Measurements from ENCODE around the gene COG5. TPM values are rescaled to one million over a fixed set of nuclear protein-coding genes. Genes with fewer than 3 reads are reported as not detected.

COG5 gene
- total and polyA plus RNA-seq, 2 of the 4 experiments (the other 2 are of a cell fraction) = 18.5 to 27.4 TPM

GRCh38 chr7:107326061-107326460 is 237.7 kb downstream of the COG5 start:
- Histone ChIP-seq H4K5ac (ENCODE audit: low read depth, low read length) (no peak overlapping the region), H3K23ac (ENCODE audit: low read depth, low read length) (no peak overlapping the region), H3K56ac (ENCODE audit: extremely low read depth, insufficient read depth, low read length) (no peak overlapping the region), H3K4ac (ENCODE audit: low read depth, low read length) (no peak overlapping the region), H3K9me1 (ENCODE audit: insufficient read depth, low read length) (no peaks in the 10 kb centered on the region), H3K27ac (ENCODE audit: insufficient read depth, low read length) (no peak overlapping the region), H3K4me3 (ENCODE audit: insufficient read depth, low read depth, low read length) (no peak overlapping the region), H4K91ac (ENCODE audit: insufficient read depth, low read depth, low read length) (no peak overlapping the region), H2AK9ac (replicated peaks; ENCODE audit: low read depth, low read length, poor library complexity) (no peak overlapping the region), H2AFZ (replicated peaks; ENCODE audit: low read length, poor library complexity) (no peak overlapping the region), H2AK5ac (ENCODE audit: low read depth, low read length) (no peak overlapping the region), H4K20me1 (ENCODE audit: insufficient read depth, low read length) (no peaks in the 10 kb centered on the region), H2BK5ac (ENCODE audit: low read depth, low read length, poor library complexity, severe bottlenecking) (no peak overlapping the region), H3K18ac (ENCODE audit: low read depth, low read length) (no peak overlapping the region), H3K79me1 (ENCODE audit: low read depth in 1 of 2, low read length in 2 of 2) (no peaks in the 10 kb centered on the region; a peak in 1 of 4 replicates), H4K8ac (ENCODE audit: low read depth in 2 of 2, low read length in 2 of 2) (no peak overlapping the region), H3K4me1 (ENCODE audit: control insufficient read depth, insufficient read depth, low read length) (no peaks in the 10 kb centered on the region), H2BK15ac (ENCODE audit: low read depth, low read length) (no peak overlapping the region), H3K14ac (replicated peaks; ENCODE audit: low read depth, low read length) (no peak overlapping the region), H3K9ac (ENCODE audit: low read depth, low read length) (no peak overlapping the region), H3K9me3 (ENCODE audit: control insufficient read depth, insufficient read depth, low read length) (no peaks in the 10 kb centered on the region), H2BK120ac (ENCODE audit: low read depth, low read length) (no peak overlapping the region), H3K4me2 (ENCODE audit: low read depth, low read length) (no peak overlapping the region), H3K36me3 (ENCODE audit: control insufficient read depth, insufficient read depth, low read length) (no peaks in the 10 kb centered on the region), H3K27me3 (ENCODE audit: control insufficient read depth, insufficient read depth, low read length) (no peaks in the 10 kb centered on the region), H2BK20ac (ENCODE audit: low read depth, low read length) (no peak overlapping the region)
- ATAC-seq (ENCODE audit: low read depth) (no peak), DNase-seq (no peak)
- 100% methylated on average over 1 of the region's 3 CpGs; no CpG with 5 or more reads in 1 of the 2 experiments for WGBS, 2 experiments (ENCODE audit: extremely low coverage in 2 of 2, insufficient read length in 1 of 2)
- in situ Hi-C loops (cut with MboI; ENCODE audit: low sequenced_read_pairs) (no loop called here), intact Hi-C loops (cut with micrococcal nuclease) (no loop called here), dilution Hi-C loops (cut with HindIII; ENCODE audit: low sequenced_read_pairs, unreplicated experiment) (no loop called here)
- POLR2A ChIA-PET (ENCODE audit: unreplicated experiment) = no interaction called here
- no peak for TF ChIP-seq POLR2A (IDR thresholded peaks at IDR 0.05; ENCODE audit: low read depth, low read length)
- no TSS peak for BruUV-seq (replicated peaks)
- CTCF ChIA-PET = no interaction called here

Measured in IMR-90 (cell line).